Measurements from ENCODE around the gene KRT33B.
A peak's percentile ranks its signal among the peaks of the same experiment; 100 is the strongest.

The KRT33B gene

GRCh38 chr17:41338961-41339485 is 30.6 kb downstream of the KRT33B start:
- no peak overlapping the region for H2BK5ac ChIP-seq (ENCODE audit: low read length)
- H3K4me1 ChIP-seq (ENCODE audit: control insufficient read depth, low read depth, low read length) = no peaks in the 10 kb centered on the region
- H3K4me2 ChIP-seq (ENCODE audit: low read length) = no peak overlapping the region
- DNase-seq = no peak
- no CpG with 5 or more reads among the region's 5 CpGs for WGBS (ENCODE audit: extremely low coverage, insufficient coverage, low lambda C conversion rate)
- H3K79me2 ChIP-seq (ENCODE audit: control insufficient read depth, insufficient read depth, low read length) = no peaks in the 10 kb centered on the region
- no peak overlapping the region for H3K4me3 ChIP-seq (ENCODE audit: low read length)
- H3K27me3 ChIP-seq (ENCODE audit: insufficient read depth, low read length, poor library complexity) = no peaks in the 10 kb centered on the region
- H3K79me1 ChIP-seq (ENCODE audit: low read length) = no peaks in the 10 kb centered on the region
- no peak overlapping the region for H3K56ac ChIP-seq (ENCODE audit: low read length)
- H2AK5ac ChIP-seq (ENCODE audit: low read length) = no peak overlapping the region
- no peak overlapping the region for H3K9ac ChIP-seq (ENCODE audit: low read length)
- no peak overlapping the region for H4K8ac ChIP-seq (ENCODE audit: low read depth, low read length)
- H3K18ac ChIP-seq (ENCODE audit: low read length) = no peak overlapping the region
- no peak overlapping the region for H3K27ac ChIP-seq (ENCODE audit: low read depth, low read length)
- no peak overlapping the region for H3K23ac ChIP-seq (ENCODE audit: low read length)
- no peak overlapping the region for H3K4ac ChIP-seq (ENCODE audit: low read depth, low read length)
- H3K36me3 ChIP-seq (ENCODE audit: control insufficient read depth, insufficient read depth, low read length) = no peaks in the 10 kb centered on the region
- no peak overlapping the region for H2BK15ac ChIP-seq (replicated peaks; ENCODE audit: low read depth)
- no peak overlapping the region for H4K5ac ChIP-seq (ENCODE audit: low read length)
- H2BK120ac ChIP-seq (ENCODE audit: low read depth, low read length) = no peak overlapping the region

- Histone ChIP-seq H3K4me2 (ENCODE audit: low read length) (no peak overlapping the region), H3K79me1 (ENCODE audit: low read length) (no peaks in the 10 kb centered on the region), H2BK5ac (ENCODE audit: low read length) (no peak overlapping the region), H3K27me3 (ENCODE audit: insufficient read depth, low read length, poor library complexity) (no peaks in the 10 kb centered on the region), H4K5ac (ENCODE audit: low read length) (no peak overlapping the region), H4K8ac (ENCODE audit: low read depth, low read length) (no peak overlapping the region), H3K4ac (ENCODE audit: low read depth, low read length) (no peak overlapping the region), H3K9ac (ENCODE audit: low read length) (no peak overlapping the region), H2BK15ac (replicated peaks; ENCODE audit: low read depth) (no peak overlapping the region), H3K27ac (ENCODE audit: low read depth, low read length) (no peak overlapping the region), H3K23ac (ENCODE audit: low read length) (no peak overlapping the region), H3K36me3 (ENCODE audit: control insufficient read depth, insufficient read depth, low read length) (no peaks in the 10 kb centered on the region), H3K18ac (ENCODE audit: low read length) (no peak overlapping the region), H3K56ac (ENCODE audit: low read length) (no peak overlapping the region), H2AK5ac (ENCODE audit: low read length) (no peak overlapping the region), H3K4me3 (ENCODE audit: low read length) (no peak overlapping the region), H3K79me2 (ENCODE audit: control insufficient read depth, insufficient read depth, low read length) (no peaks in the 10 kb centered on the region), H2BK120ac (ENCODE audit: low read depth, low read length) (no peak overlapping the region), H3K4me1 (ENCODE audit: control insufficient read depth, low read depth, low read length) (peaks cover 2% of the 10 kb centered on the region)
- DNase-seq = no peak
- WGBS (ENCODE audit: extremely low coverage, insufficient coverage, low lambda C conversion rate) = no CpG with 5 or more reads among the region's 1 CpG
Observed at GRCh38 chr17:41335747-41336146, 33.9 kb downstream of the KRT33B start.

- Histone ChIP-seq H4K5ac (ENCODE audit: low read length) (no peak overlapping the region), H2BK5ac (ENCODE audit: low read length) (no peak overlapping the region), H4K8ac (ENCODE audit: low read depth, low read length) (no peak overlapping the region), H3K27me3 (ENCODE audit: insufficient read depth, low read length, poor library complexity) (no peaks in the 10 kb centered on the region), H3K79me1 (ENCODE audit: low read length) (no peaks in the 10 kb centered on the region), H3K4me3 (ENCODE audit: low read length) (no peak overlapping the region), H3K18ac (ENCODE audit: low read length) (no peak overlapping the region), H3K4ac (ENCODE audit: low read depth, low read length) (no peak overlapping the region), H2BK15ac (replicated peaks; ENCODE audit: low read depth) (no peak overlapping the region), H3K9ac (ENCODE audit: low read length) (no peak overlapping the region), H3K56ac (ENCODE audit: low read length) (peak overlapping the region; percentile 1), H2AK5ac (ENCODE audit: low read length) (no peak overlapping the region), H3K79me2 (ENCODE audit: control insufficient read depth, insufficient read depth, low read length) (no peaks in the 10 kb centered on the region), H3K27ac (ENCODE audit: low read depth, low read length) (no peak overlapping the region), H3K36me3 (ENCODE audit: control insufficient read depth, insufficient read depth, low read length) (no peaks in the 10 kb centered on the region), H3K4me2 (ENCODE audit: low read length) (no peak overlapping the region), H3K23ac (ENCODE audit: low read length) (no peak overlapping the region), H3K4me1 (ENCODE audit: control insufficient read depth, low read depth, low read length) (peaks cover 2% of the 10 kb centered on the region), H2BK120ac (ENCODE audit: low read depth, low read length) (no peak overlapping the region)
- WGBS (ENCODE audit: extremely low coverage, insufficient coverage, low lambda C conversion rate) = no CpG with 5 or more reads among the region's 6 CpGs
- peak; percentile 86 for DNase-seq
Observed at GRCh38 chr17:41334385-41335305, 35.0 kb downstream of the KRT33B start.

GRCh38 chr17:41333836-41334235 is 35.8 kb downstream of the KRT33B start:
- Histone ChIP-seq H3K4me1 (ENCODE audit: control insufficient read depth, low read depth, low read length) (peaks cover 2% of the 10 kb centered on the region), H3K56ac (ENCODE audit: low read length) (peak overlapping the region; percentile 50), H3K36me3 (ENCODE audit: control insufficient read depth, insufficient read depth, low read length) (no peaks in the 10 kb centered on the region), H3K79me1 (ENCODE audit: low read length) (no peaks in the 10 kb centered on the region), H3K4me2 (ENCODE audit: low read length) (no peak overlapping the region), H3K27ac (ENCODE audit: low read depth, low read length) (no peak overlapping the region), H4K5ac (ENCODE audit: low read length) (peak overlapping the region; percentile 50), H3K4ac (ENCODE audit: low read depth, low read length) (no peak overlapping the region), H2BK15ac (replicated peaks; ENCODE audit: low read depth) (no peak overlapping the region), H4K8ac (ENCODE audit: low read depth, low read length) (no peak overlapping the region), H3K79me2 (ENCODE audit: control insufficient read depth, insufficient read depth, low read length) (no peaks in the 10 kb centered on the region), H2BK5ac (ENCODE audit: low read length) (peak overlapping the region; percentile 81), H3K27me3 (ENCODE audit: insufficient read depth, low read length, poor library complexity) (no peaks in the 10 kb centered on the region), H2BK120ac (ENCODE audit: low read depth, low read length) (no peak overlapping the region), H3K9ac (ENCODE audit: low read length) (no peak overlapping the region), H3K4me3 (ENCODE audit: low read length) (no peak overlapping the region), H3K18ac (ENCODE audit: low read length) (no peak overlapping the region), H3K23ac (ENCODE audit: low read length) (no peak overlapping the region), H2AK5ac (ENCODE audit: low read length) (no peak overlapping the region)
- WGBS (ENCODE audit: extremely low coverage, insufficient coverage, low lambda C conversion rate) = no CpG with 5 or more reads among the region's 3 CpGs
- DNase-seq = no peak

GRCh38 chr17:41333098-41333497 is 36.5 kb downstream of the KRT33B start:
- H3K9ac ChIP-seq (ENCODE audit: low read length) = no peak overlapping the region
- H2BK5ac ChIP-seq (ENCODE audit: low read length) = no peak overlapping the region
- no peaks in the 10 kb centered on the region for H3K36me3 ChIP-seq (ENCODE audit: control insufficient read depth, insufficient read depth, low read length)
- H3K4me3 ChIP-seq (ENCODE audit: low read length) = no peak overlapping the region
- DNase-seq = no peak
- H3K79me2 ChIP-seq (ENCODE audit: control insufficient read depth, insufficient read depth, low read length) = no peaks in the 10 kb centered on the region
- no peak overlapping the region for H4K5ac ChIP-seq (ENCODE audit: low read length)
- no peak overlapping the region for H3K27ac ChIP-seq (ENCODE audit: low read depth, low read length)
- no peak overlapping the region for H2BK15ac ChIP-seq (replicated peaks; ENCODE audit: low read depth)
- peak overlapping the region; percentile 10 for H3K4ac ChIP-seq (ENCODE audit: low read depth, low read length)
- H3K27me3 ChIP-seq (ENCODE audit: insufficient read depth, low read length, poor library complexity) = no peaks in the 10 kb centered on the region
- WGBS (ENCODE audit: extremely low coverage, insufficient coverage, low lambda C conversion rate) = no CpG with 5 or more reads among the region's 5 CpGs
- H2AK5ac ChIP-seq (ENCODE audit: low read length) = no peak overlapping the region
- no peak overlapping the region for H3K4me2 ChIP-seq (ENCODE audit: low read length)
- H2BK120ac ChIP-seq (ENCODE audit: low read depth, low read length) = no peak overlapping the region
- no peak overlapping the region for H3K23ac ChIP-seq (ENCODE audit: low read length)
- H3K79me1 ChIP-seq (ENCODE audit: low read length) = no peaks in the 10 kb centered on the region
- H3K18ac ChIP-seq (ENCODE audit: low read length) = no peak overlapping the region
- peaks cover 2% of the 10 kb centered on the region for H3K4me1 ChIP-seq (ENCODE audit: control insufficient read depth, low read depth, low read length)
- no peak overlapping the region for H4K8ac ChIP-seq (ENCODE audit: low read depth, low read length)
- H3K56ac ChIP-seq (ENCODE audit: low read length) = no peak overlapping the region
